GM12891 (cell line): ENCODE measurements around the gene ZNF385B.

Source experiments
- POLR2A ChIP-seq: IDR thresholded peaks from 2 replicates; pipeline ENCODE4 v1.6.1; 2011; ENCODE audit warnings: low read depth, low read length, control low read depth
- POLR2AphosphoS5 ChIP-seq: IDR thresholded peaks from 2 replicates; pipeline ENCODE4 v1.6.1; 2011; ENCODE audit warnings: low read depth, low read length, control low read depth
- POU2F2 ChIP-seq: IDR thresholded peaks from 2 replicates; pipeline ENCODE4 v1.6.1; 2011; ENCODE audit warnings: low read depth, mild to moderate bottlenecking, control low read depth, low read length, moderate library complexity
- SPI1 ChIP-seq: IDR thresholded peaks from 2 replicates; pipeline ENCODE4 v1.6.1; 2011; ENCODE audit warnings: low read depth, low read length, control low read depth
- TAF1 ChIP-seq: IDR thresholded peaks from 2 replicates; pipeline ENCODE4 v1.6.1; 2011; ENCODE audit warnings: low read depth, low read length, control low read depth

DNA sequence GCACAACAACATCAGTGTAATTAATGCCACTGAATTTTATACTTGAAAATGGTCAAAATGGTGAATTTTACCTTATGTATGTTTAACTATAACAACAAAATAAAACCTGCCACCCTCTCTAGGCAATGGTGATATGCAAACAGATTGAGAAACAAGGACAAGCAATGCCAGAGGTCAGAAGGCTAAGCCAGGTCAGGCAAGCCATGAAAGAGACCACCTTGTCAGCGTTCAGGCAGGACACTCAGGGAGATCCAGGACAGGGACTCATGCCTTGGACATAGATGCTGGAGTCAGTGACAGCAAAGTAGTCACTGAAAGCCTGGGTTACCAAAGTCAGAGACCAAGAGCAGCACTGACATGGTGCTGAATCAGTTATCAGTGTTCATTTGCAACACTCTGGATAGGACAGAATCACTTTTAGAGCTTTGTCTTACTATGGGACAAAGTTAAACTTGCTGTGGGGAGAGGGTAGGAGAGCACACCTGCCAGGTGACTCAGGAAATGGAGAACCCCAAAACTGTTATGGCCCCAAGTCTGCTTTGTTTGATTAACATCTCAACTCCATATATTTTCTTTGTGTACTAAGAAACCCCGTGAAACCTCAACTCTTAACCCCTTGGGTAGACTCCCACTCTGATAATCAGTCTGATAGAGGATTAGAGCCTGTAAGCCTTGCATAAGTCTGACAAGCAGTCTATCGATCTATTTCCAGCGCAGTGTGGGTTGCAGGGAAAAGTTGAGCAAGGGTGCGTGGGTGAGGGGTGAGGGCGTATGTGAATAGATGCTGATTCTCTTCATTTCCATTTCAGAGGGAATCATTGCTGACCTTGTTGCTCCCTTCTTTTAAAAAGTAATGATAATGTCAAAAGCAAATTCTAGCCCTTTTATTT lies 48.7 kb upstream of the ZNF385B start:
- TF ChIP-seq POLR2AphosphoS5: no peak
- TF ChIP-seq POLR2A: no peak
- no peak for TF ChIP-seq SPI1
- TF ChIP-seq TAF1: no peak
- no peak for TF ChIP-seq POU2F2
